OCI-LY1 (cell line): ENCODE results near the gene PPP1R7.

Source experiments
- H2AFZ ChIP-seq: fragments of 200-600 bp; sonication (generic), shearing (Covaris generic); 2 replicates; pipeline ENCODE4 v1.6.0; 2014; ENCODE audit warnings: antibody characterized with exemption, mild to moderate bottlenecking, low read length
- H3F3A ChIP-seq: fragments of 200-600 bp; sonication (generic), shearing (Covaris generic); 2 replicates; pipeline ENCODE4 v1.6.0; 2014; ENCODE audit warnings: mild to moderate bottlenecking, antibody characterized with exemption, low read length, moderate library complexity; ENCODE audit not compliant: insufficient read depth
- H3K27ac ChIP-seq: fragments of 200-600 bp; sonication (generic); 2 replicates; pipeline ENCODE4 v1.5.1; 2014; ENCODE audit warnings: low read length, mixed run types, mild to moderate bottlenecking, low read depth; ENCODE audit not compliant: poor library complexity, severe bottlenecking
- H3K27me3 ChIP-seq: fragments of 200-600 bp; sonication (generic); 2 replicates; pipeline ENCODE4 v1.6.0; 2014; ENCODE audit warnings: antibody characterized with exemption, mild to moderate bottlenecking, low read length, moderate library complexity; ENCODE audit not compliant: insufficient read depth
- H3K36me3 ChIP-seq: fragments of 200-600 bp; sonication (generic); 2 replicates; pipeline ENCODE4 v1.6.1; 2014; ENCODE audit warnings: mild to moderate bottlenecking, antibody characterized with exemption, low read length, moderate library complexity, mixed read lengths; ENCODE audit not compliant: insufficient read depth
- H3K4me1 ChIP-seq: fragments of 200-600 bp; sonication (generic); 2 replicates; pipeline ENCODE4 v1.5.1; 2014; ENCODE audit warnings: mild to moderate bottlenecking, low read length, moderate library complexity; ENCODE audit not compliant: insufficient read depth, severe bottlenecking
- H3K4me2 ChIP-seq: fragments of 200-600 bp; sonication (generic), shearing (Covaris generic); 2 replicates; pipeline ENCODE4 v1.6.1; 2014; ENCODE audit warnings: low read length
- H3K4me3 ChIP-seq: fragments of 200-600 bp; sonication (generic); 2 replicates; pipeline ENCODE4 v1.5.1; 2014; ENCODE audit warnings: low read length, low read depth, mild to moderate bottlenecking, mixed read lengths; ENCODE audit not compliant: poor library complexity, severe bottlenecking
- H3K79me2 ChIP-seq: fragments of 200-600 bp; shearing (Covaris generic); 2 replicates; pipeline ENCODE4 v1.6.1; 2016; ENCODE audit warnings: mixed run types, low read length, mixed read lengths; ENCODE audit not compliant: insufficient read depth
- H3K9ac ChIP-seq: fragments of 200-600 bp; sonication (generic), shearing (Covaris generic); 2 replicates; pipeline ENCODE4 v1.6.1; 2014; ENCODE audit warnings: mild to moderate bottlenecking, low read length, mixed read lengths
- H3K9me2 ChIP-seq: fragments of 200-600 bp; sonication (generic), shearing (Covaris generic); 2 replicates; pipeline ENCODE4 v1.6.1; 2014; ENCODE audit warnings: low read depth, mild to moderate bottlenecking, low read length, mixed read lengths
- H3K9me3 ChIP-seq: fragments of 200-600 bp; shearing (Covaris generic); 2 replicates; pipeline ENCODE4 v1.6.1; 2014; ENCODE audit warnings: low read length, mixed read lengths
- H4K20me1 ChIP-seq: fragments of 200-600 bp; sonication (generic), shearing (Covaris generic); 2 replicates; pipeline ENCODE4 v1.6.0; 2016; ENCODE audit warnings: mild to moderate bottlenecking, low read length; ENCODE audit not compliant: insufficient read depth
- CTCF ChIP-seq: fragments of 200-600 bp; sonication (generic), shearing (Covaris generic); IDR thresholded peaks from 2 replicates; pipeline ENCODE4 v1.5.1; 2017; ENCODE audit warnings: mild to moderate bottlenecking, antibody characterized with exemption, low read length, moderate library complexity, mixed read lengths
- EZH2 ChIP-seq: fragments of 200-600 bp; sonication (generic), shearing (Covaris generic); IDR thresholded peaks from 2 replicates; pipeline ENCODE4 v1.8.0; 2017; ENCODE audit warnings: borderline replicate concordance, mixed run types, mild to moderate bottlenecking, antibody characterized with exemption, low read length, moderate library complexity, mixed read lengths

The PPP1R7 gene

GRCh38 chr2:241227594-241227993, 77.3 kb downstream of the PPP1R7 start:
- Histone ChIP-seq H3K36me3 (peaks cover 60% of the 10 kb centered on the region), H3K27ac (no peak overlapping the region), H3K27me3 (no peaks in the 10 kb centered on the region), H3F3A (no peaks in the 10 kb centered on the region), H3K9me3 (no peaks in the 10 kb centered on the region), H2AFZ (no peak overlapping the region), H4K20me1 (no peaks in the 10 kb centered on the region), H3K4me3 (no peak overlapping the region), H3K4me2 (no peak overlapping the region), H3K4me1 (peaks cover 3% of the 10 kb centered on the region), H3K79me2 (no peaks in the 10 kb centered on the region), H3K9ac (no peak overlapping the region), H3K9me2 (no peaks in the 10 kb centered on the region)
- no peak for TF ChIP-seq CTCF
- no peak for TF ChIP-seq EZH2

- TF ChIP-seq CTCF = no peak
- no peak for TF ChIP-seq EZH2
- Histone ChIP-seq H3K4me2 (no peak overlapping the region), H4K20me1 (no peaks in the 10 kb centered on the region), H3K9ac (no peak overlapping the region), H2AFZ (no peak overlapping the region), H3K4me1 (peaks cover 2% of the 10 kb centered on the region), H3F3A (no peaks in the 10 kb centered on the region), H3K79me2 (no peaks in the 10 kb centered on the region), H3K27ac (no peak overlapping the region), H3K4me3 (no peak overlapping the region), H3K9me2 (no peaks in the 10 kb centered on the region), H3K36me3 (peaks cover 67% of the 10 kb centered on the region), H3K27me3 (no peaks in the 10 kb centered on the region), H3K9me3 (no peaks in the 10 kb centered on the region)
Measured at GRCh38 chr2:241228081-241228859, 78.0 kb downstream of the PPP1R7 start.

- H2AFZ ChIP-seq = no peak overlapping the region
- no peak overlapping the region for H3K9ac ChIP-seq
- H3K27me3 ChIP-seq = no peaks in the 10 kb centered on the region
- H3K9me3 ChIP-seq = no peaks in the 10 kb centered on the region
- peaks cover 73% of the 10 kb centered on the region for H3K36me3 ChIP-seq
- H3K9me2 ChIP-seq = no peaks in the 10 kb centered on the region
- H3K4me3 ChIP-seq = no peak overlapping the region
- TF ChIP-seq CTCF (no peak), EZH2 (no peak)
- no peak overlapping the region for H3K27ac ChIP-seq
- no peaks in the 10 kb centered on the region for H3K79me2 ChIP-seq
- no peaks in the 10 kb centered on the region for H3K4me1 ChIP-seq
- H4K20me1 ChIP-seq = no peaks in the 10 kb centered on the region
- no peak overlapping the region for H3K4me2 ChIP-seq
- H3F3A ChIP-seq = no peaks in the 10 kb centered on the region
Measured at GRCh38 chr2:241228860-241229516, 78.7 kb downstream of the PPP1R7 start.
